CD4-positive, alpha-beta T cell treated with Interferon alpha-2 for 1 hour (primary cell): Measurements from ENCODE around the gene PARD3B.

Experiments used
- DNase-seq, 2 donors: peaks; one replicate each; pipeline ENCODE4 v3.0.0-alpha.2; 2020 to 2022

The PARD3B gene

DNA sequence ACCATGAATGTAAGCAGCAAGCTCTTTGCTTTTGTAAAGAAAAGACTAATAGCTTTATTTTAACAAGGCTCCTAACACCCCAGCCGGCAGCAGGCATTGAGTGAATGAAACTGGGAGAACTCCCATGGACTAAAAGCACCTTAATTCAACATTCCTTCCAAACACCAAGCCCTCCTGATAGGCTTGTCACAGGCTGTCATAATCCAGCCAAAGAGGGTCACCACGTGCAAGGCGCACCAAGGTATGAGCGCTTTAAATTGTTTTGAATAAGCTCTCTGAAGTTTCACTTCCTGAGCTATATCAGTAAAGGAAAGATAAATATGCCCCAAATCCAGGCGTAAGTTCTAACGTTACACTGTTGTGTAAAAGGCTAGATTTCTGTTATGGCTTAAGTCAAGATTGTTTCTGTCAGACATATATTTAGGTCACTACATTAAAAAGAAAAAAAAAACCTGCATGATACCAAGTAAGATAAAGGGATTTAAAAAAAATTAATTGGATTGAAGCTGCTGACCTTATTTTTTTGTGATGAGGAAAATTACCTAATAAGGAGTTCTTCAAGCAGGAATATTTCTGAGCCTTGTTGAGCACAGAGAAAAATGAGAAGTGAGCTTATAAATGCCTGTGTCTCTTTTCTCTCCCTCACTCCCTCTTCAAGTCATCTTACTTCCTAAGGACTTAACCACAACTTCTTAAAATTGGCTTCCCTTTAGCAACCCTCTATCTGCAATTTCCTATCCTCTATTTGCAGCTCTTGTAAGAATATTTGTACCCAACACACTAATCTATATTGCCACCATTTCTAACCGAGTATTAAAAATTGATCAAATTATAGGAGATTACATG lies 1000.9 kb downstream of the PARD3B start:
- DNase-seq, result no peak

DNA sequence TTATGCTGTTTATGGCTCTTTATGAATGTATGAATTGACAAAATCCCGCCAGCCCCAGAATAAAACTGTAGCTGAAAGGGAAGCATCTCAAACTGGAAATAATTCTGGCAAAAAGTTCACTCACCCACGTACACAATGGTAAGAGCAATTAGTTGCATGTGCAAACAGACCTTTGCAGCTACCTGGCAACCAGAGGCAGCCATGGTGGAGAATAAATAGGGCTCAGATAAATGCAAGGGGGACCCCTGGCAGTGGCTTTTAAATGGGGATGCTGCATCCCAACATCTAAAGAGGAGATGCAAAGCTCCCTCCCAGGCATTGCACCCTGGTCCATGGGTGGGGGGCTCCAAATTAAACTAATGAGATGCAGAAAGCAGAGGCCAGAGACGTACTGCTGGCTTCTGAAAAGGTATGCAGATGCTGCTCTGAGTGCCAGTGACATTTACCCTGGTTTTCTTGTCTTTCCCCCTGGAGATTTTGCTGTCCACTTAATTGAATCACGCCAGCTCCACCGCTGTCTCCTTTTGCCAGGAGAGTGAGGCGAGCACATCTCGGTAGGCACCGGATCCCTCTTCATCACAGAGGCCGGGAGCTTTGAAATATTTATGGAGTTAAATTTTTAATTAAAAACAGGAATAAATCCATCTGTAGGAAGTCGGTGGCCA lies 1010.4 kb downstream of the PARD3B start:
- no peak for DNase-seq

DNA sequence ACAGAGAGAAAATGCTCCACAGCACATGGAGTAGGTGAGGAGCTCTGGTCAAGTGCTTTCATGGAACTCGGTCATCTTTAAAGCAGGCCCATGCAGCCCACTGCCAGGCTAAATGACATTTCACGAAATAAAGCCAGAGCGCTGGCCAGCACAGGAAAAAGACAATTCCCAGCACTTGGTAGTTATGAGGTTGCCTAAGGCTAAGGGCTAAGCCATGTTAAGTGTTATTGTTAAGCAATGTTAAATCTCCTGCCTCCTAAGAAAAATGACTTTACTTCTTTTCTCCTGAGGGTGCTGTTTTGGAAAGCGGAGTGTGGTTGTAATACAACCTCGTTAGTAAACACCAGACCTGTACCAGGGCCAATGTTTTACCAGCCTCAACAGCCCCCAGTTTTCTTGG lies 1011.1 kb downstream of the PARD3B start:
- DNase-seq, result no peak

- DNase-seq, result no peak
Measured at GRCh38 chr2:205556841-205557539, 1011.7 kb downstream of the PARD3B start.

DNA sequence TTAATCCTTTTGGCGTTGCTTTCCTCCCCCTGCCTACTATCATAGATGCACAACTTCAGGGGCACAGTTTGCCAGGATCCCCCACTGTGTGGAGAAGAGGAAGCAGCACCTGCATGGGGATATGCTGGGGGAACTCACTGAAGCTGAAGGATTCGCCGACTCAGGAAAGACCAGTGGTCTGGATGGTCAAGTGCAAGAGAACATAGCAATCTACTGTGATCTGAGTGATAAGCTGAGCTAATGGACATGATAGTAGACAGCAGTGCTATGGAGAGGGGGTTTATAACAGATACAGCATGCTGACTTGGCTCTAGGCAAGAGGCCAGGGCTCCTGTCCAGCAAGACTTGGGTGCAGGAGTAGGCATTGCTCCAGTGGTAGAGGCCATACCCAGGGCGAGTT lies 1012.6 kb downstream of the PARD3B start:
- DNase-seq, result no peak

GRCh38 chr2:205561441-205561840 lies 1016.2 kb downstream of the PARD3B start:
- DNase-seq, result no peak

GRCh38 chr2:205563646-205564045 lies 1018.4 kb downstream of the PARD3B start:
- DNase-seq, result no peak

DNA sequence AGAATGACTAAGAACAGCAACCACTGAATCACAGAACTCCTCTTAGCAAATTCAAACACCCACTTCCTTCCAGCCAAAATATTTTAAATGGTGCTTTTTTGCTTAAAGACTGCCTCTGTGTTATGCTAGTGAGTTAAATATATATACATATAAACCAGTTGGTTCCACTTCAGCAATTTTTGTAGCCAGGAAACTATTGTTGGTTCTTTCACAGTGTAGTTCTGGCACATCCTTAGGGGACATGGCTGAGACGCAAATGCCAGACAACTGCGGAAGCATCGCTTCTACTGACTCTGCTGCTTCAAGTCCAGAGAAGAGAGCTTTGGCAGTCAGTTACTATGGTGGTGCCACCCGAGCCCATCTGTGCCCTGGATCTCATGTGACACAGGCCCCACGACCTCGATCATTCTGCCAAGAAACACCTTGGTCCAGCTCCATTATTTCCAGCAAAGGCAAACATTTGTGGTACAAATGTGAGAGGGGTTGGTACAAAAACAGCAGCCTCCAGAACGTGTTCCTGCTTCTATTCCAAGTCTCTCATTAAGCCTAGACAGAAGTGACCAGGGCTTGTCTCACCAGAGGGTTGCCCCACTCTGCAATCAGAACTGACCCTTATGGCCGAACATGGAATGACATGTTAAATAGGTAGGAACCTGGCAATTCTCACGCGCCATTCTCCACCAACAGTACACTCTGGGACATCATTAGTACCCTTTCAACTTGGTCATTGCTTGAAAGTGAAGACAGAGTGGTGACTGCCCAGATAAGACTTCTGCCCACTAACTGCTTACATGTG lies 1019.3 kb downstream of the PARD3B start:
- DNase-seq, result no peak

DNA sequence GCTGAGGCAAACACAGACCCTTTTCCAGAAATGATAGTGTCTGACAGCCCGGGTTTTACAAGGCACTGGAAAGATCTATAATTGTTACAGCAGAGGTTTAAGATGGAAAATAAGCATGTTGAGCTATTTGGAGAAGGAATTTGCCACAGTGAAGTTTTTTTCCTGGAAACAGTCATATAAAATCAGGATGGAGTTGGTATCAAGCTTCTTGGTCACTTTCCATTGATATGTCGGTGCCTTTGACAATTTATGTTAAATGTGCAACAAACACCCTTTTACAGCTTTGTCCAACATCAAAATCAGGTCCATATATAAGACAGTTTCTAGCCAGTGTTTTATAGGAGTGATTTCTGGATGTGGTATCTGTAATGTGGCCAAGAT lies 1019.9 kb downstream of the PARD3B start:
- DNase-seq, result no peak

- DNase-seq, result no peak
Measured at GRCh38 chr2:205566606-205567168, 1021.4 kb downstream of the PARD3B start.

DNA sequence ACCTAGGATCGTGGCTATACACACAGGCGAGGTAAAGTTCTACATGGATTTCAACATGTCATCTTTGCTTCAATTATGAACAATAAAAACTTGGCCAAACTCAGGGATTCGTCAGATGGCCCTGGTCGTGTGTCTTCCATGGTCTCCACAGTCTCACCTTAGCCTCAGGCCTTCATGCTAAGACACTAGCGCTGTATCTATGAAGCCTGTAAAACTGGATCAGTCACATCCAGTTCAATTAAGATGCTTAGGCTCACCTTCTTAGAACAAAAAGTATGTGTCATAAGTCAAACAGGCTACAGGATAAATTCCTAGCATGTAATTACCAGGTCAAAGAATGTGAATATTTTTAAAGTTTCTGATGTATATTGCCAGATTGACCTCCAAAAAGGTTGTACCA lies 1023.3 kb downstream of the PARD3B start:
- no peak for DNase-seq

- DNase-seq, result no peak
Measured at GRCh38 chr2:205570648-205571047, 1025.4 kb downstream of the PARD3B start.

DNA sequence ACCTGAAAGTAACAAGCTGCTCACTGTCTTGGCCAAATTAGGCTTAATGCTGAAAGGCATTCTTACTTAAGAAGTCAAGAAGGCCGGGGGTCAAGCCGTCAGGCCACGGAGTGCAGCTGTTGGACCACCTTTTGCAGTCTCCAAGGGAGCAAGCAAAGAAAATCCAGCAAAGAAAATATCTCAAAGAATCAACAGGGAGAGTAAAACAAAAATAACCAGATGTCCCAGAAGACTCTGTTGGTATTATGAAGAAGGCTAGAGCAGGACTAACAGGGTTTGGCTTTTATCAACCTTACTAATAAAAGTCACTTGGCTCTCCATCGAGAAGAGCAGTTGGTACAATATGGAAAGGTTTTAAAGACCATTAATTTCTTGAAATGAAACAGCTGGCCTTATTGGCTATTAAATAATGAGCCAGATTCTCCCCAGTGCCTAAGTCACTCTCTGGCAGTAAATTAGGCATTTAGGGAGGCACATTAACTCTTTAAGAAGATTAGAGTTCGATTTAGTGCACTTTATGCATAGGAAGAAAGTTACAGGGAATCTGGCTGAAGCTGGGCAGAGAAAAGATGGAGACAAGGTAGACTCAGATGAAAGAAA lies 1026.2 kb downstream of the PARD3B start:
- no peak for DNase-seq

GRCh38 chr2:205574001-205574400 lies 1028.7 kb downstream of the PARD3B start:
- DNase-seq, result no peak

DNA sequence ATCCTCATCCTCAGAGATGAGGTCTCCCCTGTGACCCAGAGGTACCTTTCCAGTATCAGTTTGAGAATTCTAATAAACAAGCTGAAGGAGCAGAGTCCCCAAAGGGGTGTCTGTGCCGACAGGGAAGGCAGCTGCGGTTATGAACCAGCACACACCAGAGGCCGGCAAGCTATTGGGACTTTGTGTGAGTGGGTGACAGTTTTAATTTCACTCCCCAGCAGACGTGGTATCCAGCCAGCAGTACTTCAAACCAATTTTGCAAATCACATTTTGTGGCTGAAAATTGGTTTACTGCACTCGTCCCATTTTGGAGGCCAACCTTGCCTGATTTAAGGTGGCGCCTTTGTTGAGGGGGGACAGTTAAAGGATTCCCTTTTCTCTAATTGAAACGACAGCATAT lies 1034.1 kb downstream of the PARD3B start:
- no peak for DNase-seq

DNA sequence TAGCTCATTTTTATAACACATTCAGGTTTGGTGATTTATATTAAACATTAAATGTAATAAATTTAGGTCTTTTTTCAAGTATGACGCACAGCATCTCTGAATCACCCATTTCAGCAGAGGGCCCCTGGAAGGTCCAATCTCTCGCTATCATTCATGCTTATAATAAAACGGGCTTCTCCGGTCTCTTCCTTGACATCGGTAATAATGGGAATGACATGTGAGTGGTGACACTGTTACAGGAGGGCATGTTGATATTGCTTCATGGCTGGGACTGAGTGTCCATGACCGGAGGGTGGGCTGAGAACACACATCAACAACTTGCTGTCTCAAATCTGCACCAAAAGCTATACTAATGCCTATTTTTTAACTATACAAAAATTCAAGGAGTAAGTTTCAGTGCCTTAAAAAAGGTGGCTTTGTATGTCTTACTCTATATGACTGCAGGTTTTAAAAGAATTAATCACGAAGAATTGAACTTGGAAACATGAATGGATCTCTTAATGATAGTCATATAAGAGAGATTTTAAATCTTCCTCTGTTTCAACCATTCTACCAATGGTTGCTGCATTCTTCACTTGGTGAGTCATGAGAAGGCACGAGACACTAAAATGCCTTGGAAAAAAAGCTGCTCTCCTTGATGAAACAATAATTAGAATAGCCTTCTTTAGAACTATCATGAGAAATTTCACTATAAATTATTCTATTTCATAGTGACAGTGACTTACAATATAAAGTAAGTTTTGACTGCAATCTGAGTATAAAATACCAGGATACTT lies 1035.1 kb downstream of the PARD3B start:
- DNase-seq, result no peak

- no peak for DNase-seq
Measured at GRCh38 chr2:205582366-205582765, 1037.1 kb downstream of the PARD3B start.

DNA sequence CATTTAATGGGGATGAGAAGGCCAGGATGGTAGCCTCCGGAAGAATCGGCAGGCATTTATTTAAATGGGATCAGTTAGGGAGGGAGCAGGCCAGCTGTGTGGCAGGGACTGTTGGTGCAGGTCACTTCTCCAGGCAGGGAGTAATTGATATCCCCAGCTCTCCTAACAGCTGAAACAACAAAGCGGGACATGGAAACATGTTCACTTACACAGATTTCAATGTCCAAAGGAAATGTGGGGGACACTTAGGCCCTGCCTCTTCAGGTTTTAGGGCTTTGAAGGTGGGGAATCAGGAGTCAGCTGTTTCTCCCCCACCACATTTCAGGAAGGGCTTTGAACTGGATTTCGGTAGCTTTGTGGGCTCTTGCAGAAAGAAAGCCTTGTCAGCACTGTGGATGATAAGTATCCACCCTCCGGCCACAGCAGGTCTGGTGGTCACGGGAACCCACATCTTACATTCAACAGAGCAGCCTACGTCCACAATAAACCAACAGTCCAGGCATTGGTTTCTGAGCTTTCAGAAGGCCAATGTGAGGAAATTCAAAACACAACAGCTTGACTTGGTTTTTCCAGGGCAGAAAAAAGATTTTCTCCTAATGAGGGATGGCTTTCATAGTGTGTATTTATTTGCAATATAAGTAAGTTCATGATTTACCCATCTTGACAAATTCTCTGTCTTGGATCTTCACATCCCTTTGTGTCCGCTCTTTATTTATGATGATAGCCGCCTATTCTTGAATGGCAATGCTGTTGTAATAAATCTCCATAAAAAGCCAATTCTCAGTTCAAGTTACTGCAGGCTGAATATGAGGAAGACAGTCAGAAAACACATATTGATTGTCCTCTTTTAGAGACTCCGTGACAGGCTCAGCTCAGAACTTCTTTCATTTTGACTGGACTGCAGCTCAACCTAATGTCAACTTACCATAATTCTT lies 1040.4 kb downstream of the PARD3B start:
- no peak for DNase-seq

DNA sequence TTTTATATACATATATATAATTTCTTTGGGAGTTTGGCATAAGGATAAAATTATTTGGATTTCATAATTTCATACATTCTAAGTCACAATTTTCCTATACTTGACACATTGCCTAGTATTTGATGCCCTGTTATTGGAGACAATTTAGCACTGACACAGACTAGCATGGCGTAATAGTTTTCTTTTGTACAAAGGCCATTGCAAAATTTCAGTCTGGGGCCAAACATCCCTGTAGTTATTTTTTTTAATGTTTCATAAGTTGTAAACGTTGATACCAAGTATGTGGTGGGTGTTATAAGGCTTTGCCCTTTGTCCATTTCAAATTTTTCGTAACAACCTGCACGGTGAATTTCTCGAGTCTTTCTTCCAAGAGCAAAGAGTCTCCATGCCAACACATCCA lies 1041.4 kb downstream of the PARD3B start:
- no peak for DNase-seq

DNA sequence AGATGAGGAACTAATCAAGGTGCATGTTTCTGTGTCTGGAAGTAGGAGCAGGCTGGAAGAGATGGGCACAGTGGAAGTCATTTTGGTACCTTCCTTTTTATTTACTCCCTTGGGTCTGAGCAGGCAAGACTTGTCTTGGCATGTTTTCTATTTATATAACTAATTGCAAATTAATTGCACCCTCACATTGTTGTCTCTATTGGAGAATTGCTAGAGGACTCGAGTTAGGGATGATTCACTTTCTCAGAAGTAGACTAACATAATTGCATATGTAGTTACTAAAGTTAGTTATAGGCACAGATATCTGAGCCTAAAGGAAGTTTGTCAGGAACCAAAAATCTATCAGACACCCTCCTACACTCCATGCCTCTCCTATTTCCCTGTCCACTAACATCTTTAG lies 1044.2 kb downstream of the PARD3B start:
- no peak for DNase-seq
